H1 (cell line): ENCODE results near the gene LCN10. TPM values are rescaled to one million over a fixed set of nuclear protein-coding genes. Genes with fewer than 3 reads are reported as not detected.
A peak's percentile ranks its signal among the peaks of the same experiment; 100 is the strongest.
"Not testable (repeated sequence)": the region's sequence is repeated elsewhere in the genome, so short reads cannot be mapped to it uniquely, and the experiment has no call there.

Experiments
- CTCF ChIA-PET: fragments of 300-600 bp; sonication (Branson Sonifier 250); formaldehyde crosslinking; loops from one replicate; lab custom pipeline; 2021; ENCODE audit not compliant: partially characterized antibody; lab: Charles Lee
- POLR2A ChIA-PET: fragments of 300-600 bp; sonication (Branson Sonifier 250); formaldehyde crosslinking; loops from one replicate; lab custom pipeline; 2021; ENCODE audit warnings: inconsistent platforms; ENCODE audit not compliant: partially characterized antibody; lab: Charles Lee
- DNase-seq, 2 experiments: peaks; one replicate each; pipeline versions ENCODE4 v3.0.0 to v3.0.0-alpha.2; 2010 to 2022; ENCODE audit warnings: low spot score in 2 of 2, low read depth in 1 of 2, mixed read lengths in 1 of 2
- FAIRE-seq: peaks from 2 replicates; lab custom pipeline; 2011; peaks lifted over from hg19 to GRCh38; lab: Jason Lieb, UNC
- H2AFZ ChIP-seq: 2 replicates; pipeline ENCODE4 v1.8.1; 2012; ENCODE audit warnings: low read length, inconsistent platforms
- H2AK5ac ChIP-seq: 2 replicates; pipeline ENCODE4 v1.6.1; 2013; ENCODE audit warnings: low read depth, low read length
- H2BK120ac ChIP-seq: replicated peaks from 2 replicates; pipeline ENCODE3; 2013; ENCODE audit warnings: low read depth, low read length, inconsistent platforms
- H2BK12ac ChIP-seq: 2 replicates; pipeline ENCODE4 v1.6.1; 2013; ENCODE audit warnings: low read depth, low read length
- H2BK15ac ChIP-seq: 2 replicates; pipeline ENCODE4 v1.6.1; 2013; ENCODE audit warnings: low read length
- H2BK20ac ChIP-seq: 2 replicates; pipeline ENCODE4 v1.6.1; 2013; ENCODE audit warnings: low read length
- H2BK5ac ChIP-seq: 2 replicates; pipeline ENCODE4 v1.6.1; 2013; ENCODE audit warnings: low read depth, low read length
- H3K14ac ChIP-seq: 2 replicates; pipeline ENCODE4 v1.6.1; 2013; ENCODE audit warnings: inconsistent platforms; ENCODE audit not compliant: insufficient read length
- H3K18ac ChIP-seq: 2 replicates; pipeline ENCODE4 v1.6.1; 2013; ENCODE audit warnings: low read length; ENCODE audit errors: extremely low read depth
- H3K23ac ChIP-seq: 2 replicates; pipeline ENCODE4 v1.6.1; 2013; ENCODE audit warnings: inconsistent platforms; ENCODE audit not compliant: insufficient read length
- H3K23me2 ChIP-seq: 2 replicates; pipeline ENCODE4 v1.6.1; 2013; ENCODE audit warnings: low read depth, low read length
- H3K27ac ChIP-seq: 2 replicates; pipeline ENCODE4 v1.6.1; 2011; ENCODE audit warnings: low read depth, low read length, inconsistent platforms
- H3K27me3 ChIP-seq, 4 experiments: replicated peaks in 1 of 4; 1 replicate in 1 of 4; 2 replicates in 3 of 4; pipeline versions ENCODE4 v1.6.1 to v1.8.1; 2011 to 2013; ENCODE audit warnings: low read length in 3 of 4, mild to moderate bottlenecking in 3 of 4, inconsistent platforms in 2 of 4, mixed read lengths in 2 of 4, moderate library complexity in 1 of 4; ENCODE audit not compliant: control insufficient read depth in 3 of 4, insufficient read depth in 3 of 4; ENCODE audit errors: extremely low read depth in 1 of 4
- H3K36me3 ChIP-seq, 4 experiments: 2 replicates each; pipeline versions ENCODE4 v1.6.1 to v1.8.1; 2011 to 2013; ENCODE audit warnings: mild to moderate bottlenecking in 4 of 4, low read length in 3 of 4, moderate library complexity in 2 of 4, control low read depth in 1 of 4, inconsistent platforms in 1 of 4; ENCODE audit not compliant: insufficient read depth in 4 of 4, control insufficient read depth in 2 of 4
- H3K4ac ChIP-seq: replicated peaks from 2 replicates; pipeline ENCODE3; 2013; ENCODE audit warnings: low read length, low read depth, mixed read lengths, inconsistent platforms; ENCODE audit not compliant: insufficient read length
- H3K4me1 ChIP-seq, 4 experiments: replicated peaks in 1 of 4; 1 replicate in 1 of 4; 2 replicates in 3 of 4; pipeline versions ENCODE4 v1.6.1 to v1.8.1; 2011 to 2013; ENCODE audit warnings: low read length in 3 of 4, inconsistent platforms in 2 of 4, mixed read lengths in 1 of 4; ENCODE audit not compliant: insufficient read depth in 4 of 4, control insufficient read depth in 3 of 4
- H3K4me2 ChIP-seq, 2 experiments: 2 replicates each; pipeline versions ENCODE4 v1.6.1 to v1.8.1; 2011 to 2013; ENCODE audit warnings: low read depth in 2 of 2, low read length in 2 of 2, control low read depth in 1 of 2, inconsistent platforms in 1 of 2, mild to moderate bottlenecking in 1 of 2; ENCODE audit not compliant: insufficient read depth in 1 of 2
- H3K4me3 ChIP-seq, 4 experiments: fragments of 200-600, 300-600 bp in 1 of 4; sonication (generic), shearing (Covaris generic), sonication (Bioruptor Twin) in 1 of 4; 2 replicates each; pipeline versions ENCODE4 v1.5.1 to v1.8.1; 2011 to 2016; ENCODE audit warnings: low read length in 4 of 4, low read depth in 3 of 4, control low read depth in 2 of 4, inconsistent platforms in 2 of 4, mild to moderate bottlenecking in 2 of 4, mixed read lengths in 1 of 4, moderate library complexity in 1 of 4; ENCODE audit not compliant: insufficient read depth in 2 of 4; ENCODE audit errors: extremely low read depth in 1 of 4
- H3K56ac ChIP-seq: replicated peaks from 2 replicates; pipeline ENCODE3; 2013; ENCODE audit warnings: low read depth, mild to moderate bottlenecking, mixed read lengths, low read length, inconsistent platforms; ENCODE audit not compliant: insufficient read length
- H3K79me1 ChIP-seq: 2 replicates; pipeline ENCODE4 v1.6.1; 2013; ENCODE audit warnings: low read depth, low read length, control low read depth
- H3K79me2 ChIP-seq, 2 experiments: 2 replicates each; pipeline versions ENCODE4 v1.6.1 to v1.8.1; 2012 to 2013; ENCODE audit warnings: low read length in 2 of 2, mild to moderate bottlenecking in 2 of 2, inconsistent platforms in 1 of 2; ENCODE audit not compliant: insufficient read depth in 2 of 2, control insufficient read depth in 1 of 2
- H3K9ac ChIP-seq, 4 experiments: replicated peaks in 1 of 4; 1 replicate in 1 of 4; 2 replicates in 3 of 4; pipeline versions ENCODE4 v1.6.1 to v1.8.1; 2011 to 2013; ENCODE audit warnings: low read depth in 3 of 4, low read length in 3 of 4, control low read depth in 2 of 4, mild to moderate bottlenecking in 2 of 4, moderate library complexity in 2 of 4, inconsistent platforms in 1 of 4; ENCODE audit errors: extremely low read depth in 1 of 4
- H3K9me3 ChIP-seq, 2 experiments: 2 replicates each; pipeline versions ENCODE4 v1.6.1 to v1.8.1; 2012 to 2013; ENCODE audit warnings: mild to moderate bottlenecking in 2 of 2, moderate library complexity in 2 of 2, control low read depth in 1 of 2, inconsistent platforms in 1 of 2, low read depth in 1 of 2, low read length in 1 of 2, mixed read lengths in 1 of 2; ENCODE audit not compliant: insufficient read depth in 2 of 2
- H4K20me1 ChIP-seq, 2 experiments: replicated peaks in 1 of 2; 2 replicates each; pipeline versions ENCODE3 to v1.8.1; 2011 to 2013; ENCODE audit warnings: inconsistent platforms in 2 of 2, low read length in 2 of 2, mild to moderate bottlenecking in 1 of 2; ENCODE audit not compliant: insufficient read depth in 2 of 2, control insufficient read depth in 1 of 2
- H4K5ac ChIP-seq: 2 replicates; pipeline ENCODE4 v1.6.1; 2013; ENCODE audit warnings: low read length, low read depth, mixed read lengths, inconsistent platforms; ENCODE audit not compliant: insufficient read length
- H4K8ac ChIP-seq: 2 replicates; pipeline ENCODE4 v1.8.0; 2013; ENCODE audit warnings: mild to moderate bottlenecking, moderate library complexity, low read length, inconsistent platforms; ENCODE audit not compliant: insufficient read depth; ENCODE audit errors: extremely low read depth
- H4K91ac ChIP-seq: replicated peaks from 2 replicates; pipeline ENCODE3; 2013; ENCODE audit warnings: low read length, mixed read lengths, inconsistent platforms; ENCODE audit not compliant: insufficient read length
- HDAC2 ChIP-seq, 2 experiments: fragments of 300-600 bp in 1 of 2; sonication (generic) in 1 of 2; IDR thresholded peaks; 2 replicates each; pipeline ENCODE4 v1.6.1; 2011 to 2012; ENCODE audit warnings: low read depth in 2 of 2, low read length in 2 of 2, mild to moderate bottlenecking in 2 of 2, moderate library complexity in 2 of 2, borderline replicate concordance in 1 of 2, inconsistent platforms in 1 of 2
- KDM1A ChIP-seq: fragments of 200-600, 300-600 bp; sonication (generic); IDR thresholded peaks from 2 replicates; pipeline ENCODE4 v1.7.1; 2016; ENCODE audit warnings: mild to moderate bottlenecking, low read length, borderline replicate concordance
- WGBS, 2 experiments: shearing (Covaris generic) in 1 of 2; methylation state at CpG; one replicate each; pipeline versions ENCODE4 v1.1.6 to v1.1.7; 2013 to 2015; ENCODE audit warnings: low lambda C conversion rate in 2 of 2, mixed read lengths in 2 of 2, inconsistent platforms in 1 of 2, low coverage in 1 of 2, missing lambda C conversion rate in 1 of 2; ENCODE audit not compliant: insufficient replicate concordance in 2 of 2, insufficient coverage in 1 of 2, insufficient read length in 1 of 2; ENCODE audit errors: extremely low coverage in 1 of 2, missing lambda C conversion rate in 1 of 2; 5-methylcytosine and 5-hydroxymethylcytosine counted together
- polyA plus RNA-seq, 7 experiments: library from polyadenylated mRNA; depleted of rRNA in 3 of 7; stranded (reverse) in 5 of 7; unstranded in 2 of 7; fragments of >200 nt in 5 of 7; fragments of 200-250 nt in 2 of 7; gene quantifications; 1 replicate in 5 of 7; 2 replicates in 1 of 7; 4 replicates in 1 of 7; pipeline versions ENCODE4 v1.2.1 to v1.2.3, GENCODE V29; 2011 to 2013; ENCODE audit warnings: missing spikeins in 2 of 7, mixed read lengths in 2 of 7
- total RNA-seq: library from RNA; stranded (reverse); fragmentation: NEBNext Ultra II Directional; extraction: Animal tissue kit (Norgen Biotek cat#: 25700); gene quantifications from 2 replicates; pipeline ENCODE4 v1.2.1, GENCODE V29; 2021

LCN10 gene
- total and polyA plus RNA-seq, 2 of the 8 experiments (the other 6 are each of a cell fraction or from before 2014, with no cell fraction given): 2.6 to 2.8 TPM

GRCh38 chr9:136755302-136756133, 12.8 kb upstream of the LCN10 start:
- not testable (repeated sequence) for H3K18ac ChIP-seq, H4K91ac ChIP-seq, FAIRE-seq, H3K27ac ChIP-seq, H3K4ac ChIP-seq, H2BK5ac ChIP-seq, H3K79me1 ChIP-seq, H4K20me1 ChIP-seq, H3K56ac ChIP-seq, H3K14ac ChIP-seq, H3K27me3 ChIP-seq, H3K4me1 ChIP-seq, H3K4me2 ChIP-seq, H3K4me3 ChIP-seq, H4K5ac ChIP-seq, H2BK15ac ChIP-seq, H2AFZ ChIP-seq, H3K79me2 ChIP-seq, H2BK20ac ChIP-seq, H3K36me3 ChIP-seq, H3K23ac ChIP-seq, H2BK120ac ChIP-seq, H3K9ac ChIP-seq, H2AK5ac ChIP-seq, H2BK12ac ChIP-seq, H3K23me2 ChIP-seq
- CTCF ChIA-PET: interaction anchor here (0.8 to 1.7 kb wide), 6 partner anchors 11 to 86 kb away, joined by 3 to 8 read pairs (median 4); partner anchors contain the start of gene AJM1
- 92% methylated on average over 21 of the region's 22 CpGs; no CpG with 5 or more reads in 1 of the 2 experiments for WGBS, 2 experiments
- peak in 1 of 2 experiments; percentile 55 for DNase-seq
- H3K9me3 ChIP-seq: peaks cover 3 to 12% of the 10 kb centered on the region in 2 experiments; a peak in 1 of 4 replicates
- peak overlapping the region; percentile 51; the same call in 1 of the 2 replicates for H4K8ac ChIP-seq
- POLR2A ChIA-PET: interaction anchor here (0.9 to 3.0 kb wide), 3 partner anchors 26 to 28 kb away, joined by 3 to 26 read pairs (median 13); no protein-coding TSS in a partner anchor
- TF ChIP-seq HDAC2 (IDR thresholded peaks at IDR 0.05; ENCODE audit: borderline replicate concordance in 1 of 2, low read depth in 2 of 2, low read length in 2 of 2): peak in 1 of 2 experiments; percentile 97; a peak in 2 of 4 replicates
- peak; percentile 98 for TF ChIP-seq KDM1A
